Occipital lobe (tissue), 2 donors: ENCODE results near the gene MOSMO. TPM values are rescaled to one million over a fixed set of nuclear protein-coding genes. Genes with fewer than 3 reads are reported as not detected.
A peak's percentile ranks its signal among the peaks of the same experiment; 100 is the strongest.
"Not testable (repeated sequence)": the region's sequence is repeated elsewhere in the genome, so short reads cannot be mapped to it uniquely, and the experiment has no call there.

Experiments used
- DNase-seq: peaks from one replicate; lab custom pipeline; 2025; lab: John Stamatoyannopoulos, UW
- total RNA-seq: library from RNA; depleted of rRNA; stranded (reverse); fragments of >200 nt; gene quantifications from one replicate; pipeline ENCODE4 v1.2.3, GENCODE V29; 2014

MOSMO gene
- total RNA-seq, 1 donor from 2014 or later: 50.2 TPM

DNA sequence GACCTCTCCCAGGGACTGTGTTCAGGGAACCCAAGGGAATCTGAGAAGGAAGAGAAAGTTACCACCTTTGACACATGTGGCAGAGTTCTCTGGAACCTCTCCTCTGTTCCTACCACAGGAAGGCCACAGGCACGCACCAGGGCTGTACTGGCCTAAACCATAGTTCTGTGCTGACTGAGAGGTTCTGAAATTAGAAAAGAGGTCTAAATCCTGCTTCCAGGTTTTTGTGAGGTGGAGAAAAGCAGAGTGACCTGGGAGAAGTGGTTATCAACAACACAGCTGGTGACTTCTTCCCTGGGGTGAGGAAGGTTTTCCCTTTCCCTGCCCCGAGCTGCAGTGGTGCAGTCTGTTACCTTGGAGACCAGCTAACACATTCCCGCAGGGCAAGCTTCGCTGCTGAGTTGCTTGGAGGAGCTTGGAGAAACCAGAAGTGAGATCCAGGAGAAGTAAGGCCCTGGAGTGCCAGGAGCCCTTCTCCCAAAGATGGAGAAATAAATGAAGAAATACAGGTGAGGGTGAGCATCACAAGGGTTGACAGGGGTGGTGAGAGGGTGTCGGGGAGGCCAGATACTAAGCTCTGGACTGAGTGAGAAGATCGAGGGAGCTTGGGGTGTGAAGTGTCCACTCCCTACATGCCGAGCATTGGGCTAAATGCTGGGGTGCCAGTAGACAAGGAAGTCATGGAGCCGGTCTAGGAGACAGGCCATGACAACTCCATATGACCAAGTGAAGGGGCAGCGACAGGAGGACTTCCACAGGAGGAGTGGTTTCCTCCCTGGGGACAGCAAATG, 84.4 kb downstream of the MOSMO start, which contains the start of gene VWA3A:
VWA3A (plus strand) TSS at position 399 of the 791 bp plus-strand sequence; CDS start at position 496, 97 bp downstream.
- peak; percentile 24 for DNase-seq

DNA sequence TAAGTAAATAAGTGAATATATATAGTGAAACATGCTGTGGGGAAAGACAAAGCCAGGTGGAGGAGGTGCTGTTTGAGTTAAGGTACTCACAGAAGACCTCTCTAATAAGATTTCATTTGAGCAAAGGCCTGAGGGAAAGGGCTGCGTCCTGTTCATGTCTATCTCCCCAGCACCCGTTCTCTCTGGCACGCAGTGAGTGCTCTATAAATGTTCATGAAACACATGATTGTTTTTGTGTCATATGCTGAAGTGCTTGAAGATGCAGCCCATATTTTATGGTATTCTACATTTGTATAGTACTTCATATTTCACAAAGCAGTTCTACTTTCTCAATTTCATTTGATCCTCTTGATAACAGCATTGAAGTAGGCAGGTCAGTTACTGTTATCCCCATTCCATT, 85.4 kb downstream of the MOSMO start:
- DNase-seq: no peak

DNA sequence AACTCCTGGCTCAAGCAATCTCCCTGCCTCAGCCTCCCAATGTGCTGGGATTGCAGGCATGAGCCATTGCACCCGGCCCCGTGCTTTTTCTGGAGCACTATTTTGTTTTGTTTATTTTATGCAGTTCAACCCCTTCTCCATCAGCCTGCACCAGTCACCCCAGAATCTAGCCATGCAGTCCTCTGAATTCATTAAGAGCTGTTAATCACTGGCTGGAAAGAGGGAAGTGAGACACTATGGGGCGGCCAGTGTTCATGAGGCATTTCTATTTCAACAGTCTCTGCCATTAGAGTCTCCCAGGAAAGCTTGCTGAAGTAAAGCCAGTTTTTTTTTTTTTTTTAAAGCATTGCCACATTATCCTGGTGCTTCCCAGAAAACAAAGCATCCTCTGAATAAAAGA, 86.1 kb downstream of the MOSMO start:
- no peak for DNase-seq

- no peak for DNase-seq
Measured at GRCh38 chr16:22098405-22099255, 90.7 kb downstream of the MOSMO start.

DNA sequence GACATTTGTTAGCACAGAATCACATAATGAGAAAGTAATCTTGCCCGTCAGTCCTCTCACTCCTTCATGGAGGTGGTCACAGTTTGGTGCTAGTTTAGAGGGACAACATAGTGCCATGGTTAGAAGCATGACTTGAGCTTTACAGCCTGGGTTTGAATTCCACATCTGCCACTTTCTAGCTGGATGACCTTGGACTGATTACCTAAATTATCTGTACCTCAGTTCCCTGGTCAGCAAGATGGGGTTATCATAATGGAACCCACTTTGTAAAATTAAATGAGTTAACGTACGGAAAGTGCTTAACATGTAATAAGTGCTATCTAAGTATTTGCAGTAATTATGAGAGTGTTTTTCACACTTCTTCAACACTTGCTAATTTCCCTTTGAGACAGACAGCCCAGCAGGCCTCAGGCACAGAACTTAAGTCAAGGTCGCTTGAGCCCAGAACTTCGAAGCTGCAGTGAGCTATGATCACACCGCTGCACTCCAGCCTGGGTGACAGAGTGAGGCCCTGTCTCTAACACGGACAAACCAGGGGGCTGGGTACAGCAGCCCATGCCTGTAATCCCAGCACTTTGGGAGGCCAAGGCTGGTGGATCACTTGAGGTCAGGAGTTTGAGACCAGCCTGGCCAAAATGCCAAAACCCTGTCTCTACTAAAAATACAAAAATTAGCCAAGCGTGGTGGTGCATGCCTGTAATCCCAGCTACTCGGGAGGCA, 91.5 kb downstream of the MOSMO start:
- DNase-seq: no peak

GRCh38 chr16:22103441-22103840, 95.5 kb downstream of the MOSMO start:
- DNase-seq: no peak

- DNase-seq: no peak
Measured at GRCh38 chr16:22109258-22109898, 101.5 kb downstream of the MOSMO start.

GRCh38 chr16:22111629-22112028, 103.7 kb downstream of the MOSMO start:
- not testable (repeated sequence) for DNase-seq

DNA sequence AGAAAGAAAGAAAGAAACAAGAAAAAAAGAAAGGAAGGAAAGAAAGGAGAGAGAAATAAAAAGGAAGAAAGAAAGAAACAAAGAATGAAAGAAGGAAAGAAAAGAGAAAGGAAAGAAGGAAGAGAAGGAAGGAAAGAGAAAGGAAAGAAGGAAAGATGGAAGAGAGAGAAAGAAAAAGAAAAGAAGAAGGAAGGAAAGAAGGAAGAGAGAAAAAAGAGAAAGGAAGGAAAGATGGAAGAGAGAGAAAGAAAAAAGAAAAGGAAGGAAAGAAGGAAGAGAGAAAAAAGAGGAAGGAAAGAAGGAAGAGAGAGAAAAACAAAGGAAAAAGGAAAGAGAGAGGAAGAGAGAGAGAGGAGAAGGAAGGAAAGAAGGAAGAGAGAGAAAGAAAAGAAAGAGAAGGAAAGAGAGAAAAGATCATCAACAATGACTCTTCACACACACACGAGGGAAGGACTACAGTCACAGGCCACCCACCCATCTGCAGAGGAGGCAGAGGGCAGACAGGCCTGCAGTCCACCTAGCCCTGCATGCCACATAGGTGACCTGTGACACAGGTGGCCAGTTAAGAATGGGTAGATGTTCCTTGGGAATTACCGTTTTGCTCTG, 108.3 kb downstream of the MOSMO start:
- DNase-seq: no peak

GRCh38 chr16:22117609-22118008, 109.7 kb downstream of the MOSMO start:
- DNase-seq: no peak

- DNase-seq: no peak
Measured at GRCh38 chr16:22120440-22120839, 112.5 kb downstream of the MOSMO start.

DNA sequence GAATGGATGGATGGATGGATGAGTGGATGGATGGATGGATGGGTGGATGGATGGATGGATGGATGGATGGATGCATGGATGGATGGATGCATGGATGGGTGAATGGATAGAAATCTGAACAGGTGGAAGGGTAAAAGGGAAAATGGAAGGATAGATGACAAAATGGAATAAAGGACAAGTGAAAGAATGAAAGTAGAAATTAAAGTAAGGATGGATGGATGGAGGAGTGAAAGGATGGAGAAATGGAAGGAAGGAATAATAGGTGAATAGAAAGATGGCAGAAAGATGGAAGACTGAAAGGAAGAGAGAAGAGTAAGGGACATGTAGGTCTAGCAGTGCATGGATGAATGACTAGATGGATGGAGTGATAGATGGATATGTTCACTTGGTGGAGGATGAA, 114.3 kb downstream of the MOSMO start:
- no peak for DNase-seq

DNA sequence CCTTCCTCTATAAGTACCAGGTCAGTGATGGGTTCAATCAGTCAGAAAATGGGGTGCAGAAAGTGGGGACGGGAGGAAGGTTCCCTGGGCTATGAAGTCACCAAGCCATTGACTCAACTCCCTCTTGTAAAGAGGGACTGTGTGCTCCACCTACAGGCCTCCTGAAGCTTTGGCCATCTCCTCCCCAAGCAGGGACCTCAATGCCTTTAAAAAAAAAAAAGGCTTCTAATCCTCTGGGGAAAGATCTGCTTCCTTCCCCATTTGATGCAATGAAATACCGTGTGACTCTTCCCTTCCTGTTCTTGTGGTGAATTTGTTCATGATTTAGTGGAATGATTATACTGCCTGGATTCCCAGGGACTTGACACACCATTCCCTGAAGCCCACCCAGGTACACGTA, 115.2 kb downstream of the MOSMO start:
- no peak for DNase-seq

DNA sequence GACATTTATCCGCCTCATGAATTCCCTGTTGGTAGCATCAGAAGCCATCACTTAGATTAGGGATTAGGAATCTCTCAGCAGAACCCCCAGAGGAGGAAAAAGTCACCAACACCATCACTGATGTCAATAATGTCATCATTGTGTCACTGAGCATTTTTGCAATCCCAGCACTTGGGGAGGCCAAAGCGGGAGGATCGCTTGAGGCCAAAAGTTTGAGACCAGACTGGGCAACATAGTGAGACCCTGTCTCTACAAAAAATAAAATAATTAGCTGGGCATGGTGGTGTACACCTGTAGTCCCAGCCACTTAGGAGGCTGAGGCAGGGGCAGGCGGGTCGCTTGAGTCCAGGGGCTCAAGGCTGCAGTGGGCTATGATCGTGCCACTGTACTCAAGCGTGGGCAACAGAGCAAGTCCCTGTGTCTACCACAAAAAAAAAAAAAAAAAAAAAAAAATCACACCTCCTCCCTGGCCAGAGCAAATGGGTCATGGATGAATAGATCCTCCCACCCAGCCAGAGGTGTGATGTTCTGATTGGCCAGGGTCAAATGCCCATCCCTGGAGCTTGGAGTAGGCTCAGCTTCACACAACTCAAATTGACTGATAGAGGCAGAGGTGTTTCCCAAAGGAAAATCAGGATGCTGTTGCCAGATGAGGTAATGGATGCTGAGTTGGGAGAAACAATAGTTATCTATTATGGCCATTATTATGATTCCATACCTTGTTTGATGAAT, 116.0 kb downstream of the MOSMO start:
- DNase-seq: no peak

- DNase-seq: no peak
Measured at GRCh38 chr16:22124583-22125284, 116.8 kb downstream of the MOSMO start.

GRCh38 chr16:22126037-22126558, 118.2 kb downstream of the MOSMO start:
- DNase-seq: no peak

GRCh38 chr16:22128537-22128936, 120.6 kb downstream of the MOSMO start:
- DNase-seq: not testable (repeated sequence)

DNA sequence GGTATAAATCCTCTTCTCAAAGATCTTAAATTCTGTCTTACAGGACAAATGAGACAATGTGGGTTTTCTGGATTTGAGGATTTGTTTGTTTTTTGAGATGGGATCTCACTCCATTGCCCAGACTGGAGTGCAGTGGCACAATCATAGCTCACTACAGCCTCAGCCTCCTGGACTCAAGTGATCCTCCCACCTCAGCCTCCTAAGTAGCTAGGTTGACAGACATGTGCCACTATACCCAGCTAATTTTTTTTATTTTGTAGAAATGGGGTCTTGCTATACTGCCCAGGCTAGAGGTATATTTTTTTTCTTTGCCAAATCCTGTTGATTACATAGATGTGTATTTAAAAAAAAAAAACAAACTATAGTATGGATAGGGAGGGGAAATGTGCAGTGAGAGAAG, 122.6 kb downstream of the MOSMO start:
- no peak for DNase-seq

DNA sequence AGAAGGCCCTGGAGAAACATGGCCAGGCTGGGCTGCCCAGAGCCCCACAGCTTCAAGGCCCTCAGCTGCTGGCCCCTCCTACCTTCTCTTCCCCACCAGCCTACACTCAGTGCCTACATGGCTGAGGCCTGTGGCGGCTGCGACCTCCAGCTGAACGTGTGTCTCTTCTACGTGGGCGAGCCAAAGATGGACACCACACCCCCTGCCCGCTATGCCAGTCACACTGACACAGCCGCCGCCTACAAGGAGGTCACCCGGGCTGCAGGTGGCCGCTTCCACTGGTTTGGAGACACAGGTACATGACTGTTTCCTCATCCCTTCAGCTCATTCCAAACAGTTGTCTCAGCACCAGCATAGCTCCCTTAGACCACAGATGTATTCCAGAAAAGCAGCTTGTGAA, 124.9 kb downstream of the MOSMO start:
- DNase-seq: no peak
